GM23248 (cell line): Measurements from ENCODE around the gene RDH16. TPM values are rescaled to one million over a fixed set of nuclear protein-coding genes. Genes with fewer than 3 reads are reported as not detected.
"Not testable (repeated sequence)": the region's sequence is repeated elsewhere in the genome, so short reads cannot be mapped to it uniquely, and the experiment has no call there.

Source experiments
- DNase-seq: peaks from one replicate; pipeline ENCODE4 v3.0.0-alpha.2; 2015
- H2AFZ ChIP-seq: fragments of 200-600 bp; sonication (generic); 2 replicates; pipeline ENCODE4 v1.6.1; 2016; ENCODE audit warnings: antibody characterized with exemption
- H3F3A ChIP-seq: fragments of 200-600 bp; sonication (generic); 2 replicates; pipeline ENCODE4 v1.6.1; 2016; ENCODE audit warnings: mild to moderate bottlenecking, antibody characterized with exemption, mixed run types; ENCODE audit not compliant: insufficient read depth
- H3K27ac ChIP-seq: fragments of 200-600 bp; sonication (generic); 2 replicates; pipeline ENCODE4 v1.5.1; 2016; ENCODE audit warnings: mild to moderate bottlenecking
- H3K27me3 ChIP-seq: fragments of 200-600 bp; sonication (generic); replicated peaks from 2 replicates; pipeline ENCODE4 v1.6.1; 2016; ENCODE audit warnings: mild to moderate bottlenecking; ENCODE audit not compliant: insufficient read depth
- H3K36me3 ChIP-seq: fragments of 200-600 bp; sonication (generic); 2 replicates; pipeline ENCODE4 v1.6.1; 2016; ENCODE audit warnings: low read depth, mild to moderate bottlenecking
- H3K4me1 ChIP-seq: fragments of 200-600 bp; sonication (generic); 2 replicates; pipeline ENCODE4 v1.6.1; 2016; ENCODE audit warnings: mild to moderate bottlenecking; ENCODE audit not compliant: insufficient read depth
- H3K4me2 ChIP-seq: fragments of 200-600 bp; sonication (generic); one replicate; pipeline ENCODE4 v1.6.1; 2016; ENCODE audit warnings: mild to moderate bottlenecking; ENCODE audit not compliant: unreplicated experiment
- H3K4me3 ChIP-seq: fragments of 200-600 bp; sonication (generic); 2 replicates; pipeline ENCODE4 v1.5.1; 2016; ENCODE audit warnings: mild to moderate bottlenecking
- H3K79me2 ChIP-seq: fragments of 200-600 bp; sonication (generic); 2 replicates; pipeline ENCODE4 v1.6.1; 2016; ENCODE audit warnings: mild to moderate bottlenecking; ENCODE audit not compliant: insufficient read depth
- H3K9ac ChIP-seq: fragments of 200-600 bp; sonication (generic); 2 replicates; pipeline ENCODE4 v1.6.1; 2016; ENCODE audit warnings: mild to moderate bottlenecking
- H3K9me2 ChIP-seq: fragments of 200-600 bp; sonication (generic); 2 replicates; pipeline ENCODE4 v1.6.1; 2016; ENCODE audit warnings: mixed run types, mild to moderate bottlenecking, moderate library complexity; ENCODE audit not compliant: insufficient read depth
- H3K9me3 ChIP-seq: fragments of 200-600 bp; sonication (generic); one replicate; pipeline ENCODE4 v1.6.1; 2017; ENCODE audit warnings: low read depth
- H4K20me1 ChIP-seq: fragments of 200-600 bp; sonication (generic); 2 replicates; pipeline ENCODE4 v1.6.0; 2016; ENCODE audit not compliant: insufficient read depth
- EZH2 ChIP-seq: fragments of 200-600 bp; sonication (generic); IDR thresholded peaks from 2 replicates; pipeline ENCODE4 v1.6.1; 2018; ENCODE audit warnings: antibody characterized with exemption, mild to moderate bottlenecking; ENCODE audit not compliant: insufficient read depth, poor library complexity, severe bottlenecking
- EZH2phosphoT487 ChIP-seq: fragments of 200-600 bp; sonication (generic); IDR thresholded peaks from 2 replicates; pipeline ENCODE4 v1.6.1; 2018; ENCODE audit warnings: antibody characterized with exemption, moderate library complexity, mild to moderate bottlenecking, low read depth; ENCODE audit not compliant: insufficient read depth
- WGBS, 2 experiments: methylation state at CpG; one replicate each; pipeline ENCODE4 v1.1.6; 2015 to 2017; ENCODE audit warnings: low lambda C conversion rate in 2 of 2, low coverage in 1 of 2; ENCODE audit errors: missing lambda C conversion rate in 2 of 2; 5-methylcytosine and 5-hydroxymethylcytosine counted together
- in situ Hi-C: fragments of 300-500 bp; cut with MboI; formaldehyde crosslinking; loops from 2 replicates; pipeline ENCODE4 v1.15.0; 2020
- polyA plus RNA-seq: library from polyadenylated mRNA; unstranded; fragments of >200 nt; fragmentation: Nextera tagmentation; extraction: Ambion mirVana; gene quantifications from 2 replicates; pipeline ENCODE4 v1.2.1, GENCODE V29; 2016
- total RNA-seq: library from RNA; depleted of rRNA; stranded (reverse); fragments of >200 nt; shearing (Covaris generic); gene quantifications from 2 replicates; pipeline ENCODE4 v1.2.3, GENCODE V29; 2014

Gene RDH16
- total and polyA plus RNA-seq, 2 experiments from 2014 or later = not detected

DNA sequence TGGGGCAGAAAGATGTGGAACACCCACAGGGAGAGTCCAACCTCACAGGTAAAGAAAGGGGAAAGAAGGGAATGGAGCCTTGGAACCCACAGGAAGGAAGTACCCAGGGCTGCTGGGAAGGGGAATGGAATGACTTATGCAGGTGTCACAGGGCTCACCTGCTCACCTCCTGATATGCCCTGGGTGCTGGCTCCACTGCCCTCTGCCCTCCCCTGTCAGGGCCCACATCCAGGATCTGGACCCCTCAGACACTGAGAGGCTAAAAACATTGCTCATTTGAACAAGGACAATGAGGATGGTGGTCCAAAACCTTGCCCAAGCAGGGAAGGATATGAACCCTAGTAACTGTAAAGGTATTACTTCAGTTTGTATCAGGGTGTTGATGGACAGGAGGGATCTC is 29.6 kb upstream of the RDH16 start:
- no peaks in the 10 kb centered on the region; the same call in 1 of the 2 replicates for H3K27me3 ChIP-seq
- H3K4me2 ChIP-seq = no peak overlapping the region
- no peaks in the 10 kb centered on the region for H3K9me2 ChIP-seq
- H3K4me1 ChIP-seq = no peaks in the 10 kb centered on the region
- no peaks in the 10 kb centered on the region for H3K79me2 ChIP-seq
- DNase-seq = no peak
- in situ Hi-C loops = loop anchor here (5.0 kb wide), 1 partner anchor 230 kb away; no protein-coding TSS in a partner anchor
- H3K4me3 ChIP-seq = no peak overlapping the region
- H3K27ac ChIP-seq = no peak overlapping the region
- no peaks in the 10 kb centered on the region for H3F3A ChIP-seq
- H2AFZ ChIP-seq = no peak overlapping the region
- no peaks in the 10 kb centered on the region for H4K20me1 ChIP-seq
- no peak overlapping the region for H3K9ac ChIP-seq
- H3K36me3 ChIP-seq = no peaks in the 10 kb centered on the region
- no peak for TF ChIP-seq EZH2phosphoT487
- TF ChIP-seq EZH2 = no peak
- H3K9me3 ChIP-seq = no peaks in the 10 kb centered on the region

DNA sequence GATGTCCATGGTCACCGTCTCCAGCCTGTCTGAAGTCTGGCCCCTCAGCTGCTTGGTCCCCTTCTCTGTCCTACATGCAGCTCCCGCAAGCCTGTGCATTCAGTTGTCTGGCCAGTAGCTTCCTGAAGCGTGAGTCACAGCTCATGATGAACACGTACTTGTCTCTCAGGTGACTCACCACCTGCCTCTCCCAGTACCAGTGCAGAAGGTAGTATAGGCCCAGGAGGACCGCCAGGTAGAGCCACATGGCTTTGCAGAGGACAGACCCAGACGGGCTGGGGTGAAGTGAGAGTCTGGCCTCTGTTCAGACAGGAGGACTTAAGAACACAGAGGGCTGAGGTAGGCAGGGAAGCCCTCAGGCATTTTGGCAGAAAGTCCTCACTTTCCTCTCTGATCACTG is 28.3 kb upstream of the RDH16 start:
- not testable (repeated sequence) for H3K36me3 ChIP-seq, H3F3A ChIP-seq, H3K27me3 ChIP-seq, H2AFZ ChIP-seq, H3K4me3 ChIP-seq, H3K79me2 ChIP-seq, H3K27ac ChIP-seq, H3K4me1 ChIP-seq, H3K4me2 ChIP-seq, H4K20me1 ChIP-seq, H3K9me3 ChIP-seq, H3K9ac ChIP-seq, H3K9me2 ChIP-seq
- 52 to 61% methylated on average over 5 of the region's 6 CpGs for WGBS, 2 experiments
- DNase-seq = peak; percentile 56
- in situ Hi-C loops = loop anchor here (5.0 kb wide), 1 partner anchor 228 kb away; no protein-coding TSS in a partner anchor

DNA sequence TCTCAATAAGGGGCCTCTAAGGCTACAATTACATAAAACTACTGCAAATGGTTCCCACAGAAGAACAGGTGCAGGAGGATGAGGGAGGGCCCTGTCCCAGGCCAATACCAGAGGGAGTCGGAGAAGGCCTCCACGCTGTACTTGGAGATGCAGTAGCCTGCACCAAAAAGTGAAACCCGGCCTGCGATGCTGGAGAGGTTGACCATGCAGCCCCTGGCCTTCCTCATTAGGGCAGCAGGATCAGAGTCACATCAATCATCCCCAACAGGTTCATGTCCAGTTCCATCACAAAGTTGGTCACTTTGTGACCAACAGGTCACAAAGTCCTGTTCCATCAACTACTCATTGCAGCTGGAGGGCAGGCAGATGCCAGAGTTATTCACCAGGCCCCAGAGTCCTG is 26.0 kb upstream of the RDH16 start:
- H3K27ac ChIP-seq = no peak overlapping the region
- DNase-seq = no peak
- H3K9me2 ChIP-seq = no peaks in the 10 kb centered on the region
- no peaks in the 10 kb centered on the region for H3K27me3 ChIP-seq
- no peaks in the 10 kb centered on the region for H3K9me3 ChIP-seq
- TF ChIP-seq EZH2 = no peak
- H3K36me3 ChIP-seq = no peaks in the 10 kb centered on the region
- H3K9ac ChIP-seq = no peak overlapping the region
- no peak overlapping the region for H3K4me3 ChIP-seq
- WGBS, 2 experiments = 51 to 58% methylated on average over 4 of the region's 4 CpGs
- no peaks in the 10 kb centered on the region for H4K20me1 ChIP-seq
- H3K4me2 ChIP-seq = no peak overlapping the region
- H3F3A ChIP-seq = no peaks in the 10 kb centered on the region
- in situ Hi-C loops = no loop called here
- no peaks in the 10 kb centered on the region for H3K79me2 ChIP-seq
- no peaks in the 10 kb centered on the region for H3K4me1 ChIP-seq
- H2AFZ ChIP-seq = no peak overlapping the region

DNA sequence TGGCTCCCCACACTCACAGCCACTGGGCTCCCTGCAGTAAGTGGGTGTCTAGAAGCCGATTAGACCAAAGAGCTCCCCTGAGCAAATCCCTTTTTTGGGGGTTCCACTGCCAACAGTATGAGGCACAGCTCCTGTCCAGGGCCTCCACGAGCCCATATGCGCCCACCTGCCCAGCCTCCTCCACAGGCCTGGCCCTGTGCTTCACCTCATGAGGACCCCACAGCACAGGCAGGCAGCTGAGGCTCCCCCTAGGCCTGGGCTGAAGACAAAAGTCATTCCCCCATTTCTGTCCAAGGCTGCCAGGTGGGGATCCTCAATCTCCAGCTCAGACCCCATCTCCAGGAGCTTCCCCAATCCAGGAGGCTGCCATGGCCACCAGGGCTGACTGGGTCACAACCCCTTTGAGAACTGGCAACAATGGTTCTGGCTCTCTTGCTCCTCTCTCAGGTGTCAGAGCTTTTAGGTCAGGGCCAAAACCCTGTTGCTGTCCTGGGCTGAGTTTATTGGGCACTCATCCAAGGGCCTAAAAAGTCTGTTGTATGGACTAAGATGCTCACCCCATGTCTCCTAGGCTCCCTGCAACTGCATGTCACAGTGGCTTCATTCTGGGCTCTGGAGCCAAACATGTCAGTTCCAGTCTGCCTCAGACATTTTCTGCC is 25.3 kb upstream of the RDH16 start:
- H3F3A ChIP-seq, H3K79me2 ChIP-seq, H3K4me2 ChIP-seq, H3K4me3 ChIP-seq, DNase-seq, H4K20me1 ChIP-seq, H3K9me2 ChIP-seq, H3K27me3 ChIP-seq, H3K9ac ChIP-seq, H3K36me3 ChIP-seq, H2AFZ ChIP-seq, H3K9me3 ChIP-seq, H3K4me1 ChIP-seq, H3K27ac ChIP-seq, in situ Hi-C loops: not testable (repeated sequence)
- WGBS, 2 experiments = 57 to 68% methylated on average over 2 to 3 of the region's 3 CpGs

DNA sequence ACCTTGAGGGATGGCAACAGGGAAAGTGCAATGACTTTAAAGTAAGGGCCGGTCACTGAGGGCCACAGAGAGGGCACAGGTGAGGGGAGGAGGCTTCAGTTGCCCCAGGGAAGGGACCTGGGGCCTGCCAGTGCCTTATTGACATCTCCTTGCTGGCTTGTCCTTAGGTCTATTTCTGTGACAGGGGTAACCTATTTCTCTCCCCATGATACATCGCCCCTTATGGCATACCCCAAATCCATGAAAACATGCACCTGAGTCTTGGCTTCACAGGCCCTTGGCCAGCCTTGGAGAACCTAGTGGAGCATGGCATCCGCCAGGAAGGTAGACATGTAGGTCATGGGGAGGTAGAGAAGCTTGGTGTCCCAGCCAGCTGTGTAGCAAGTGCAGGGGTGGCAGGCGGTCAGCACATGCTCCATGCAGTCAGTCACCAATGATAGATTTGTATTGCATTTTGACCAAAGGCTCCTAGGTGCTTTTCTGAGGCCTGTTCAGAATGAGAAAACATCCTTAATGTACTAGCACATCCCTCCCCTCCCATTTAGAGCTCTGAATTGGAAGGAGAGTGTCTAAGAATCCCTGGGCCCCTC is 23.6 kb upstream of the RDH16 start:
- in situ Hi-C loops = no loop called here
- Histone ChIP-seq H3K9me2 (no peaks in the 10 kb centered on the region), H2AFZ (no peak overlapping the region), H3K4me1 (no peaks in the 10 kb centered on the region), H4K20me1 (no peaks in the 10 kb centered on the region), H3K4me2 (no peak overlapping the region), H3K9me3 (no peaks in the 10 kb centered on the region), H3K27ac (no peak overlapping the region), H3K36me3 (no peaks in the 10 kb centered on the region), H3K27me3 (0 out of 2 replicates have a peak, but pooled peaks cover under 1% of the 10 kb centered on the region), H3K79me2 (no peaks in the 10 kb centered on the region), H3K9ac (no peak overlapping the region), H3F3A (no peaks in the 10 kb centered on the region), H3K4me3 (no peak overlapping the region)
- 55 to 62% methylated on average over 4 of the region's 4 CpGs for WGBS, 2 experiments
- no peak for DNase-seq
- TF ChIP-seq EZH2phosphoT487 (no peak), EZH2 (no peak)
